Activated CD4-positive, alpha-beta T cell treated with anti-CD3 and anti-CD28 coated beads, Interleukin-2, amount 10 ng/mL, durations not matched to agents 24 days and 14 days (primary cell): Measurements from ENCODE around the gene CPT2. TPM values are rescaled to one million over a fixed set of nuclear protein-coding genes. Genes with fewer than 3 reads are reported as not detected.
A peak's percentile ranks its signal among the peaks of the same experiment; 100 is the strongest.
"Not testable (repeated sequence)": the region's sequence is repeated elsewhere in the genome, so short reads cannot be mapped to it uniquely, and the experiment has no call there.

Experiments
- DNase-seq: peaks from one replicate; pipeline ENCODE4 v3.0.0; 2022
- H3K27ac Mint-ChIP-seq: one replicate; pipeline ENCODE4 v1.8.0; 2022; ENCODE audit warnings: mild to moderate bottlenecking, mixed read lengths
- H3K27me3 Mint-ChIP-seq: one replicate; pipeline ENCODE4 v1.8.0; 2022; ENCODE audit warnings: mixed read lengths
- H3K36me3 Mint-ChIP-seq: one replicate; pipeline ENCODE4 v1.8.0; 2022; ENCODE audit warnings: low read depth, mild to moderate bottlenecking, mixed read lengths
- H3K4me1 Mint-ChIP-seq: one replicate; pipeline ENCODE4 v1.8.0; 2021; ENCODE audit warnings: mixed read lengths
- H3K4me3 Mint-ChIP-seq: one replicate; pipeline ENCODE4 v1.8.0; 2022; ENCODE audit warnings: mild to moderate bottlenecking, moderate library complexity, mixed read lengths
- H3K9me3 Mint-ChIP-seq: one replicate; pipeline ENCODE4 v1.8.0; 2021; ENCODE audit warnings: mixed read lengths
- intact Hi-C: fragments of 100-400 bp; cut with micrococcal nuclease; formaldehyde crosslinking; loops from one replicate; pipeline ENCODE4 v1.15.1; 2023
- total RNA-seq: library from RNA; stranded (reverse); gene quantifications from 2 replicates; pipeline ENCODE4 v1.2.3, GENCODE V29; 2022

The CPT2 gene
- total RNA-seq, 1 donor from 2014 or later: 19.5 TPM

GRCh38 chr1:53166912-53167311 is 29.7 kb upstream of the CPT2 start:
- intact Hi-C loops: no loop called here
- H3K4me3 Mint-ChIP-seq: no peak overlapping the region

GRCh38 chr1:53172426-53173128 is 24.0 kb upstream of the CPT2 start:
- no peaks in the 10 kb centered on the region for H3K36me3 Mint-ChIP-seq
- H3K27me3 Mint-ChIP-seq: peaks cover 24% of the 10 kb centered on the region
- intact Hi-C loops: no loop called here
- no peak for DNase-seq
- H3K27ac Mint-ChIP-seq: no peak overlapping the region
- H3K9me3 Mint-ChIP-seq: no peaks in the 10 kb centered on the region
- H3K4me1 Mint-ChIP-seq: peaks cover 6% of the 10 kb centered on the region
- H3K4me3 Mint-ChIP-seq: no peak overlapping the region

More at GRCh38 chr1:53166912-53167311, 29.7 kb upstream of the CPT2 start:
- Mint-ChIP-seq H3K9me3 (no peaks in the 10 kb centered on the region), H3K36me3 (no peaks in the 10 kb centered on the region), H3K27ac (no peak overlapping the region), H3K4me1 (no peaks in the 10 kb centered on the region), H3K27me3 (peaks cover 27% of the 10 kb centered on the region)
- no peak for DNase-seq

GRCh38 chr1:53174971-53175913 is 21.4 kb upstream of the CPT2 start:
- intact Hi-C loops: no loop called here
- DNase-seq: no peak
- H3K36me3 Mint-ChIP-seq: no peaks in the 10 kb centered on the region
- no peak overlapping the region for H3K4me3 Mint-ChIP-seq
- H3K27ac Mint-ChIP-seq: no peak overlapping the region
- peaks cover 6% of the 10 kb centered on the region for H3K4me1 Mint-ChIP-seq
- H3K9me3 Mint-ChIP-seq: no peaks in the 10 kb centered on the region
- H3K27me3 Mint-ChIP-seq: peaks cover 28% of the 10 kb centered on the region

DNA sequence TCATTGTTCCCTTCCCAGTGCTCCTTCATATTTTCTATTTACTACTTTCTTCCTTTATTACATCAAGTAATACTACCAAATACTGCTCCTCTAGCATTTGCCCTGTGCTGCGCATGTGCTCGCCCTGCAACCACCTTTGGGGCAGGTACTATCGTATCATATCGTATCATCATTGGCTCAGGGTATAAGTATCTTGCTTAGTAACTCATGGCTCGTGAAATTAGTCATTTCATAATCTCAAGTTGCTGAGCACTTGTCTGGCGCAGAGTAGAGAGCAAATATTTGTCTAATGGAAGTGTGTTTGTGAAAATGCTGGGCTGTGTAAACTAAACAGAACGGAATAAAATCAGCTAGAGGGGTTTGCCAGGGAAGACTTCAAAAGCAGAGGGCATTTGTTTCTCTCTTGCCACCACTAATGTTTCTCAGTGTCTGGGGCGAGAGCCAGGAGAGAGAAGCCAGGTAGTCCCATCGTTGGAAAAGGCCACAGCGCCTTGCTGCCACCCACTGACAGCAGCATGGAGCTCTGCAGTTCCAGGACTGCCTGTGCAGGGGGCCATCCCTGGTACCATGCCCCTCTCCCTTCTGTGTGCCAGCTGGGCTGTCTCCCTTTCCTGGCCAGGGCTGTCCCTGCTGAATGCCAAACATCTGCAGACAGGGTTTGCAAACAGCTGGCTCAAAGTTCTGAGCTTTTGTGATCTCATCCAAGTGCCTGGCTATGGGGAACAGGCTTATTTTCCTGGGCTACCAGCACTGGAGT is 20.0 kb upstream of the CPT2 start:
- peaks cover 30% of the 10 kb centered on the region for H3K27me3 Mint-ChIP-seq

GRCh38 chr1:53180226-53180625 is 16.4 kb upstream of the CPT2 start:
- intact Hi-C loops: loop anchor here (5.0 kb wide), 1 partner anchor 273 kb away; no protein-coding TSS in a partner anchor
- H3K9me3 Mint-ChIP-seq: no peaks in the 10 kb centered on the region

More for the DNA sequence above, 20.0 kb upstream of the CPT2 start:
- peaks cover 6% of the 10 kb centered on the region for H3K4me1 Mint-ChIP-seq
- no peak overlapping the region for H3K4me3 Mint-ChIP-seq
- H3K9me3 Mint-ChIP-seq: no peaks in the 10 kb centered on the region
- intact Hi-C loops: no loop called here
- H3K36me3 Mint-ChIP-seq: no peaks in the 10 kb centered on the region
- no peak for DNase-seq
- H3K27ac Mint-ChIP-seq: no peak overlapping the region

DNA sequence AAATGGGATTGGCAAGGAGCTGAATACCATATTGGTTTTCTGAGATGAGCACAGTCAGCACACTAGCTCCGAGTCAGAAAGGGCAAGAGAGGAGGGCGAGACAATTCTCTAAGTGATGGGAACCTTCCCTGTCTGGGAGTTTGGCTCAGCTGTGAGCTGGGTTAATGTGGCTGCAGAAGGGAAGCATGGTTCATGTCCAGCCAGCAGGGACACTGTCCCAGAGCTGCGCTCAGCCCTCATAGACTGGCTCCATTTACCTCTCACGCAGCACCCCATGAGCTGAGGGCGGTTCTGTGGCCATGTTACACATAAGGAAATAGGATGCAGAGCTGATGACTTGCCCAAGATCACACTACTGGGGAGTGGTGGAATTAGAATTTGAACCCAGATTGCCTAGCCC is 15.7 kb upstream of the CPT2 start:
- Mint-ChIP-seq H3K9me3 (no peaks in the 10 kb centered on the region), H3K27ac (no peak overlapping the region), H3K27me3 (peaks cover 9% of the 10 kb centered on the region), H3K4me3 (no peak overlapping the region), H3K36me3 (no peaks in the 10 kb centered on the region), H3K4me1 (no peaks in the 10 kb centered on the region)
- no peak for DNase-seq
- intact Hi-C loops: loop anchor here (5.0 kb wide), 1 partner anchor 274 kb away; no protein-coding TSS in a partner anchor

More at GRCh38 chr1:53180226-53180625, 16.4 kb upstream of the CPT2 start:
- Mint-ChIP-seq H3K4me1 (no peaks in the 10 kb centered on the region), H3K4me3 (no peak overlapping the region), H3K27me3 (peaks cover 15% of the 10 kb centered on the region), H3K36me3 (no peaks in the 10 kb centered on the region), H3K27ac (no peak overlapping the region)
- no peak for DNase-seq

DNA sequence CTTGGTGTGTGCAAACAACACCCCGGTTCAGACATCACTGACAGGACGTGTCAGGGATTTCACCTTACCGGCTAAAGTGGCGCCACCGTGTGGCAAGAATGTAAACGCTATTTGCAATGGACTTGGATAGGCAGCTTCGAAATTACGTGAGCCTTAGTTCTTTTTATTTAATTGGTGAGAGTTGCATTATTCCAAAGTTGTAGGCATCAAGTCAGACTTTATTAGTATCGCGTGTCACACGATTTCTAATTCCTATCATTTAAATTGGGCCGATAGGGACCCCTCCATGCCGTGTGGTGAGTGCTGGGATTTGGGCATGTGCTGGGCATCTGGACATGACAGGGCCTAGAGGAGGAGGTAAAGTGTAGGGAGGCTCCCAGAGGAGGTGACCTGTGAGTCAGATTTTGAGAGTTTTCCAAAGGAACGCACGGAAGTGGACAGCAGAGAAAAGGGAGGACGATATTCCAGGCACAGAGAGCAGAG is 14.5 kb upstream of the CPT2 start:
- H3K4me3 Mint-ChIP-seq: no peak overlapping the region
- no peaks in the 10 kb centered on the region for H3K36me3 Mint-ChIP-seq
- H3K9me3 Mint-ChIP-seq: no peaks in the 10 kb centered on the region
- no peaks in the 10 kb centered on the region for H3K4me1 Mint-ChIP-seq
- DNase-seq: peak; percentile 94
- H3K27ac Mint-ChIP-seq: no peak overlapping the region
- peaks cover 13% of the 10 kb centered on the region for H3K27me3 Mint-ChIP-seq
- intact Hi-C loops: loop anchor here (5.0 kb wide), 1 partner anchor 275 kb away; no protein-coding TSS in a partner anchor

DNA sequence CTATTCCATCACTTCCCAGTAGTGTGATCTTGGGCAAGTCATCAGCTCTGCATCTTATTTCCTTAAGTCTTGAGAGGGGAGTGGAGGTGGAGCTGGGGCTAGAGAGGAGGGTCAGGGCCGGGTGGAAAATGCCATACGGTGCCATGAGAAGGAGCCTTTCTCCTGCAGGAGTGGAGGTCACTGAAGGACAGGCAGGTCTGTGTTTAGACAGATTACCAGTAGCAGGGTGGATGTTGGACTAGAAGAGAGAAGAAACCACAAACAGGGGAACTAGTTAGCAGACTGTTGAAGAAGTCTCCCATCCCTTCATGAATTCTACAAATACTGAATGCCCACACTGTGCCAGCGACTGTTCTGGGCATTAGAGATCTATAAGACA is 13.9 kb upstream of the CPT2 start:
- Mint-ChIP-seq H3K4me3 (no peak overlapping the region), H3K36me3 (no peaks in the 10 kb centered on the region)
- intact Hi-C loops: loop anchor here (5.0 kb wide), 1 partner anchor 275 kb away; no protein-coding TSS in a partner anchor

DNA sequence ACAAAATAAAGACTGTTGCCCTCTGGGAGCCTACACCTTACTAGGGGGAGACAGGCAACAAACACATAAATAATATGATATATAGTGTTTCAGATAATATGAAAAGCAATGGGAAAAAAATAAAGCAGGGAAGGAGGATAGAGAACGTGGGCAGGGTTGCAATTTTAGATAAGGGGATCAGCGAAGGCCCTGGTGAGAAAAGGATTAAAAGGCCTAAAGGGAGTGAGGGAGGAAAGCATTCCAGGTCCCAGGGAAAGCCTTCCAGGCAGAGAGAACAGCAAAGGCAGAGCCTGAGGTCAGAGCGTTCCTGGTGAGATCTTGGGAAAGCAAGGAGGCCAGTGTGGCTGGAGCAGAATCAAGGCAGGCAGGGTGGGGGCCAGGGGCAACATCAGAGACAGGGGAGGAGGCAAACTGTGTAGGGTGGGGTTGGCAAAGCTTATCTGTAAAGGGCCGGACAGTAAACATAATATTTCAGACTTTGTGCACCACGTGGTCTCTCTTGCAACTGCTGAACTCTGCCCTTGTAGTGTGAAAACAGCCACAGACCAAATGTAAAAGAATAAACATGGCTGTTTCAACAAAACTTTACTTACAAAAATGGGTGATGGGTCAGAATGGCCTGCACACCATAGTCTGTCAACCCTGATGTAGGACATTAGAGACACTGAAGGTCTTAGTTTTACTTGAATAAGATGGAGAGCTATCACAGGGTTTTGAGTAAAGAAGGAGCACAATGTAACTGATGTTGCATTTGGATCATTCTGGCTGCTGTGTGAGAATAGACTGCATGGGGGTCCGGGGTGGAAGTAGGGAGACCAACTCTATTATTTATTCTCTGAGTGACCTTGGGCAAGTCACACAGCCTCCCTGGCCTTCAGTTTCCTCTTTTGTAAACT is 13.3 kb upstream of the CPT2 start:
- Mint-ChIP-seq H3K9me3 (no peaks in the 10 kb centered on the region), H3K4me1 (no peaks in the 10 kb centered on the region), H3K27ac (no peak overlapping the region), H3K4me3 (no peak overlapping the region), H3K36me3 (no peaks in the 10 kb centered on the region), H3K27me3 (peaks cover 16% of the 10 kb centered on the region)
- DNase-seq: no peak
- intact Hi-C loops: loop anchor here (5.0 kb wide), 1 partner anchor 276 kb away; no protein-coding TSS in a partner anchor

More for the DNA sequence above, 13.9 kb upstream of the CPT2 start:
- no peak for DNase-seq
- Mint-ChIP-seq H3K27ac (no peak overlapping the region), H3K27me3 (peaks cover 14% of the 10 kb centered on the region), H3K4me1 (no peaks in the 10 kb centered on the region), H3K9me3 (no peaks in the 10 kb centered on the region)

DNA sequence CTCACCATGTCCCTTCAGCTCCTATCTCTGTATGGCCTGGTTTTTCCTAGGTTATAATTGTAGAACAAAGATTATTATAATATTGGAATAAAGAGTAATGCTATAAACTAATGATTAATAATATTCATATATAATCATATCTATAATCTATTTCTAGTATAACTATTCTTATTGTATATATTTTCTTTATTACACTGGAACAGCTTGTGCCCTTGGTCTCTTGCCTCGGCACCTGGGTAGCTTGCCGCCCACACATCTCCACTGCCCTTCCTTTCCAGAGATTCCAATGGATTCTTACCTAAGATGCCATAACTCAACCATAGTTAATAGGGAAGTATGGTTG is 10.7 kb upstream of the CPT2 start:
- not testable (repeated sequence) for DNase-seq, H3K4me1 Mint-ChIP-seq, H3K9me3 Mint-ChIP-seq, H3K36me3 Mint-ChIP-seq, H3K4me3 Mint-ChIP-seq, H3K27ac Mint-ChIP-seq
- intact Hi-C loops: loop anchor here (5.0 kb wide), 1 partner anchor 484 kb away; no protein-coding TSS in a partner anchor
- peaks cover 16% of the 10 kb centered on the region for H3K27me3 Mint-ChIP-seq

- Mint-ChIP-seq H3K27ac (no peak overlapping the region), H3K9me3 (no peaks in the 10 kb centered on the region), H3K4me1 (no peaks in the 10 kb centered on the region), H3K4me3 (no peak overlapping the region), H3K27me3 (peaks cover 16% of the 10 kb centered on the region), H3K36me3 (no peaks in the 10 kb centered on the region)
- no peak for DNase-seq
- intact Hi-C loops: loop anchor here (5.0 kb wide), 1 partner anchor 484 kb away; no protein-coding TSS in a partner anchor
Measured at GRCh38 chr1:53186533-53186932, 10.1 kb upstream of the CPT2 start.

DNA sequence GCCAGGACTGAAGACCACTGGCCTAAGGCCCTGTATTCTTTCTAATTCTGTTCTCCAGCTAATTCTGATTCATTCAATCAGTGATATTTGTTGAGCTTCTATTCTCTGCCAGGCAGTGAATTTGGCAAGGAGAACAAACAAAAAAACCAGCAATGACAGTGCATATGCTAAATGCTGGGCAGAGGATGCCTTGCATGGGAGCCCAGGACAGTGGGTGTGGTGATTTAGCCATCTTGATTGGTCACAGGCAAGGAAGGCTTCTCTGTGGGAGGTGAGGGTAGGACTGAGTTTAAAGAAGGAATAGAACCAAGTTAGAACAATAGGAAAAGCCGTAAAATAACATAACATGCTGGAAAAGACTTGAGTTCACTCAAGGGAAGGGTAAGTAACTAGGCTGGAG is 9.2 kb upstream of the CPT2 start:
- Mint-ChIP-seq H3K4me1 (no peaks in the 10 kb centered on the region), H3K27me3 (peaks cover 16% of the 10 kb centered on the region), H3K9me3 (no peaks in the 10 kb centered on the region), H3K4me3 (no peak overlapping the region), H3K27ac (no peak overlapping the region), H3K36me3 (no peaks in the 10 kb centered on the region)
- intact Hi-C loops: loop anchor here (5.0 kb wide), 1 partner anchor 485 kb away; no protein-coding TSS in a partner anchor
- no peak for DNase-seq
